Pancreas (tissue), 10 donors: ENCODE data around the gene FGFR2. TPM values are rescaled to one million over a fixed set of nuclear protein-coding genes. Genes with fewer than 3 reads are reported as not detected.

Experiments
- ATAC-seq, 4 donors: fragments of 200-7000 bp; cut with Tn5 transposase; one replicate each; pipeline versions ENCODE4 v1.8.0 to v1.9.1; 2020; ENCODE audit warnings: mild to moderate bottlenecking in 4 of 4, moderate library complexity in 4 of 4
- DNase-seq, 6 donors: peaks; one replicate each; pipeline ENCODE4 v3.0.0-alpha.2; 2020
- FAIRE-seq: peaks from 2 replicates; lab custom pipeline; 2012; peaks lifted over from hg19 to GRCh38; lab: Jason Lieb, UNC
- H3K27ac ChIP-seq, 4 donors: fragments of 200-600 bp; sonication (generic); 1 replicate in 3 of 4; 2 replicates in 1 of 4; pipeline versions ENCODE4 v1.5.0 to v1.8.0; 2020
- H3K27me3 ChIP-seq, 4 donors: fragments of 200-600 bp; one replicate each; pipeline ENCODE4 v1.8.0; 2021
- H3K36me3 ChIP-seq, 3 donors: fragments of 200-600 bp; sonication (generic) in 1 of 3; one replicate each; pipeline versions ENCODE4 v1.5.0 to v1.8.0; 2020 to 2021
- H3K4me1 ChIP-seq, 3 donors: fragments of 200-600 bp; one replicate each; pipeline ENCODE4 v1.8.0; 2021
- H3K4me3 ChIP-seq, 4 donors: fragments of 200-600 bp; sonication (generic) in 2 of 4; one replicate each; pipeline versions ENCODE4 v1.5.0 to v1.8.0; 2020 to 2021
- H3K9me3 ChIP-seq, 4 donors: fragments of 200-600 bp; one replicate each; pipeline ENCODE4 v1.8.0; 2021
- CTCF ChIP-seq, 4 donors: fragments of 200-600 bp; sonication (generic) in 3 of 4; IDR thresholded peaks; one replicate each; pipeline versions ENCODE4 v1.5.0 to v1.8.0; 2021; ENCODE audit warnings: antibody characterized with exemption in 4 of 4
- WGBS, 2 donors: extraction: QIAGEN DNeasy Blood & Tissue Kit; methylation state at CpG; one replicate each; pipeline ENCODE4 v1.1.7; 2013; 5-methylcytosine and 5-hydroxymethylcytosine counted together
- intact Hi-C, 3 donors: fragments of 100-400 bp; cut with DNase I; formaldehyde crosslinking; loops; one replicate each; pipeline versions ENCODE4 v1.11.1 to v1.14.2; 2022
- polyA plus RNA-seq, 2 donors: library from polyadenylated mRNA; stranded (reverse); fragments of 200-250 nt; gene quantifications; one replicate each; pipeline ENCODE4 v1.2.3, GENCODE V29; 2013
- total RNA-seq, 6 donors: library from RNA; stranded (reverse); fragmentation: NEBNext Ultra II Directional in 4 of 6; extraction: Animal tissue kit (Norgen Biotek cat#: 25700) in 4 of 6; gene quantifications; one replicate each; pipeline versions ENCODE4 v1.2.1 to v1.2.4, GENCODE V29; 2021 to 2023
- donor health status: healthy with polysubstance abuse.
- donor health status: DM: no; HTN: no; CAD: no; lungs with moderate emphysema.
- donor health status: DM: no; HTN: no; CAD: no.
- donor health status: control.
- donor health status: control.
- donor health status: Bipolar disorder and iron deficiency.
- donor health status: DM: yes; HTN: yes; CAD: no.
- donor health status: DM: no; HTN: no; CAD: no.
- donor health status: DM: no; HTN: no; CAD: no.
- donor health status: DM: yes; HTN: yes; CAD: no.

The FGFR2 gene
- total and polyA plus RNA-seq, 8 donors, result 23.8 to 64.0 (median 31.4) TPM

- DNase-seq (no peak), ATAC-seq (no peak), FAIRE-seq (no peak)
- H3K27ac ChIP-seq, result no peak overlapping the region
- TF ChIP-seq CTCF (IDR thresholded peaks at IDR 0.05), result no peak
- no peaks in the 10 kb centered on the region for H3K4me1 ChIP-seq
- WGBS, 2 donors, result 64 to 70% methylated on average over 14 of the region's 14 CpGs
- no peak overlapping the region for H3K4me3 ChIP-seq
- intact Hi-C loops, result no loop called here
- H3K27me3 ChIP-seq, result no peaks in the 10 kb centered on the region
- no peaks in the 10 kb centered on the region for H3K36me3 ChIP-seq
- no peaks in the 10 kb centered on the region for H3K9me3 ChIP-seq
These were observed 133.0 kb downstream of the FGFR2 start for GRCh38 chr10:121465215-121465614.

- ATAC-seq, result no peak
- Histone ChIP-seq H3K4me1 (no peaks in the 10 kb centered on the region), H3K27ac (no peak overlapping the region), H3K9me3 (no peaks in the 10 kb centered on the region), H3K36me3 (no peaks in the 10 kb centered on the region), H3K4me3 (no peak overlapping the region), H3K27me3 (no peaks in the 10 kb centered on the region)
- FAIRE-seq, result no peak
- WGBS, 2 donors, result 66 to 69% methylated on average over 2 of the region's 2 CpGs
- intact Hi-C loops, result no loop called here
- no peak for DNase-seq
- no peak for TF ChIP-seq CTCF (IDR thresholded peaks at IDR 0.05)
These were observed 133.7 kb downstream of the FGFR2 start for GRCh38 chr10:121464517-121464916.

GRCh38 chr10:121462955-121463354 is 135.3 kb downstream of the FGFR2 start:
- intact Hi-C loops, result no loop called here

GRCh38 chr10:121462281-121462680 is 136.0 kb downstream of the FGFR2 start:
- DNase-seq, result no peak
- H3K27me3 ChIP-seq, result no peaks in the 10 kb centered on the region
- intact Hi-C loops, result no loop called here
- H3K27ac ChIP-seq, result no peak overlapping the region
- no peak overlapping the region for H3K4me3 ChIP-seq
- WGBS, 2 donors, result 87 to 89% methylated on average over 7 of the region's 7 CpGs
- no peaks in the 10 kb centered on the region for H3K9me3 ChIP-seq
- no peaks in the 10 kb centered on the region for H3K4me1 ChIP-seq
- no peaks in the 10 kb centered on the region for H3K36me3 ChIP-seq
- FAIRE-seq, result no peak
- TF ChIP-seq CTCF (IDR thresholded peaks at IDR 0.05), result no peak
- ATAC-seq, result no peak

More at GRCh38 chr10:121462955-121463354, 135.3 kb downstream of the FGFR2 start:
- Histone ChIP-seq H3K4me1 (no peaks in the 10 kb centered on the region), H3K36me3 (no peaks in the 10 kb centered on the region), H3K27me3 (no peaks in the 10 kb centered on the region), H3K4me3 (no peak overlapping the region), H3K9me3 (no peaks in the 10 kb centered on the region), H3K27ac (no peak overlapping the region)
- no peak for FAIRE-seq
- DNase-seq, result no peak
- WGBS, 2 donors, result 62 to 81% methylated on average over 2 of the region's 2 CpGs
- ATAC-seq, result no peak
- no peak for TF ChIP-seq CTCF (IDR thresholded peaks at IDR 0.05)

- 83 to 90% methylated on average over 5 of the region's 5 CpGs for WGBS, 2 donors
- no peak for DNase-seq
- Histone ChIP-seq H3K27me3 (no peaks in the 10 kb centered on the region), H3K36me3 (no peaks in the 10 kb centered on the region), H3K27ac (no peak overlapping the region), H3K4me3 (no peak overlapping the region), H3K4me1 (no peaks in the 10 kb centered on the region), H3K9me3 (no peaks in the 10 kb centered on the region)
- no peak for FAIRE-seq
- ATAC-seq, result no peak
- TF ChIP-seq CTCF (IDR thresholded peaks at IDR 0.05), result no peak
- intact Hi-C loops, result no loop called here
These were observed 136.9 kb downstream of the FGFR2 start for GRCh38 chr10:121461307-121461706.
